ENCODE results near the gene MIB2. TPM values are rescaled to one million over a fixed set of nuclear protein-coding genes. Genes with fewer than 3 reads are reported as not detected.

MIB2 gene
- total RNA-seq, 1 experiment from 2014 or later, result 38.7 TPM

DNA sequence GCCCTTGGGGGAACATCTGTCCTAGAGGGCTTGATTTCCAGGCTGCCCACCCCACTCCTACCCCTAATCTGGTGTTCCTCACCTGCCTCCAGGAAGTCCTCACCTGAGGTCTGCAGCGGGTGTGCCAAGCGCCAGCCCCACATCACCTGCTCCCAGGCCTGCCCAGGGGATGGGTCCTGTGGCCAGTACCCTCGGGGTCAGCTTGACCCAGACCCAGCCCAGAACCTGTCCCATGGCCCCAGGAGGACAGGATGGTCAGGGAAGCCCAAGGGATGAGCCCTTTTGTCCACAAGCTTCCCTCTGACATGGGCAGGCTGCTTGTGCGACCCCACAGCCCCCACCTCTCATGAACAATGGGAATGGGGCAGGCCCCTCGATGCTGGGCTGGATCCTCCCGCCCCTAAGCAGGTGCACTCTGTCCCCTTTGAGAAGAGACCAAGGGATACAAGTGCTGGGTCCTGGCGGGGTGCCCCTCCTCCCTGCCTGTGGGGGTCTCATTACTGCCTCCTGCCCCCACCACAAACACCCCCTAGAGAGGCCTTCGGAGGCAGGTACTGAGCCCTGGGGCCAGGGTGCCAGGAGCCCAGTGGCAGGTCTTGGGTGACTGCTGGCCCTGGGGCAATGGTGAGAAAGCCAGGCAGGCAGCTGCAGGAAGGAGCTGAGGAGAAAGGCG lies 3.2 kb downstream of the MIB2 start:
- TF ChIP-seq, protein P1, sequence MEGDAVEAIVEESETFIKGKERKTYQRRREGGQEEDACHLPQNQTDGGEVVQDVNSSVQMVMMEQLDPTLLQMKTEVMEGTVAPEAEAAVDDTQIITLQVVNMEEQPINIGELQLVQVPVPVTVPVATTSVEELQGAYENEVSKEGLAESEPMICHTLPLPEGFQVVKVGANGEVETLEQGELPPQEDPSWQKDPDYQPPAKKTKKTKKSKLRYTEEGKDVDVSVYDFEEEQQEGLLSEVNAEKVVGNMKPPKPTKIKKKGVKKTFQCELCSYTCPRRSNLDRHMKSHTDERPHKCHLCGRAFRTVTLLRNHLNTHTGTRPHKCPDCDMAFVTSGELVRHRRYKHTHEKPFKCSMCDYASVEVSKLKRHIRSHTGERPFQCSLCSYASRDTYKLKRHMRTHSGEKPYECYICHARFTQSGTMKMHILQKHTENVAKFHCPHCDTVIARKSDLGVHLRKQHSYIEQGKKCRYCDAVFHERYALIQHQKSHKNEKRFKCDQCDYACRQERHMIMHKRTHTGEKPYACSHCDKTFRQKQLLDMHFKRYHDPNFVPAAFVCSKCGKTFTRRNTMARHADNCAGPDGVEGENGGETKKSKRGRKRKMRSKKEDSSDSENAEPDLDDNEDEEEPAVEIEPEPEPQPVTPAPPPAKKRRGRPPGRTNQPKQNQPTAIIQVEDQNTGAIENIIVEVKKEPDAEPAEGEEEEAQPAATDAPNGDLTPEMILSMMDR (conservative IDR thresholded peaks at IDR 0.05; ENCODE audit: low read depth, low read length), result no peak
- TF ChIP-seq EZH2 (IDR thresholded peaks at IDR 0.05; ENCODE audit: borderline replicate concordance, low read depth, low read length, poor library complexity, severe bottlenecking), result no peak

DNA sequence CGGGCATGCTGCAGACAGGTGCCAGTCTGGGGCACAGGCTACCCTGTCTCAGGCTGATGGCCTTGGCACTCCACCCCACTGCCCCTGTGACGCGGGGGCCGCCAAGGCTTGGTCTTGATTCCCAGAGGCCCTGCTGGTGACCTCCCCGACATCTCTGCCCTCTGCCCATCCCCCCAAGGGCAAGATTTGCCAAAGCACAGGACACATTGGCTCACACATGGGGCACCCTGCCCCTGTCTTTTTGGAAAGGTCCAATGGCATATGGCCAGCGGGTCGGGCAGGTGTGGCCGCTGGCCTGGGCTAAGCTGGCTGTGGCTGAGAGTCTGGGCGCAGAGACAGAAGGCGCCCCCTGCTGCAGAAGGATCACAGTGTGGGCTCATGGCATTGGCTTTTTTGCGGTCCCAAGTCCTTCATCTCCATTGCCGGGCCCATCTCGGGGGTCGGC lies 4.6 kb downstream of the MIB2 start:
- H3K36me3 ChIP-seq (ENCODE audit: insufficient read depth, low read length, poor library complexity, severe bottlenecking), result no peaks in the 10 kb centered on the region
- ChIA-PET CTCF (no interaction called here), POLR2A (ENCODE audit: low non-redundant PET) (no interaction called here)
- H3K4me3 ChIP-seq (ENCODE audit: low read depth, low read length, poor library complexity, severe bottlenecking), result no peak overlapping the region
- no peak for DNase-seq (ENCODE audit: low spot score)
- H3K27me3 ChIP-seq (replicated peaks; ENCODE audit: insufficient read depth, low read depth, low read length, poor library complexity), result no peaks in the 10 kb centered on the region
- no peaks in the 10 kb centered on the region for H3K9me3 ChIP-seq (ENCODE audit: low read depth, low read length, poor library complexity, severe bottlenecking)
- TF ChIP-seq, protein P1 (conservative IDR thresholded peaks at IDR 0.05; ENCODE audit: low read depth, low read length), result peak; percentile 38; the same call in 1 of the 2 replicates
- TF ChIP-seq EZH2 (IDR thresholded peaks at IDR 0.05; ENCODE audit: borderline replicate concordance, low read depth, low read length, poor library complexity, severe bottlenecking), result no peak
- H3K27ac ChIP-seq (ENCODE audit: low read depth, low read length, poor library complexity, severe bottlenecking), result no peak overlapping the region
- no peaks in the 10 kb centered on the region for H3K4me1 ChIP-seq (ENCODE audit: insufficient read depth, low read length, poor library complexity, severe bottlenecking)
- intact Hi-C loops (cut with micrococcal nuclease; ENCODE audit: unreplicated experiment), result no loop called here
- BruUV-seq (replicated peaks), result no TSS peak

More for the DNA sequence above, 3.2 kb downstream of the MIB2 start:
- ChIA-PET POLR2A (ENCODE audit: low non-redundant PET) (no interaction called here), CTCF (no interaction called here)
- Histone ChIP-seq H3K36me3 (ENCODE audit: insufficient read depth, low read length, poor library complexity, severe bottlenecking) (no peaks in the 10 kb centered on the region), H3K4me1 (ENCODE audit: insufficient read depth, low read length, poor library complexity, severe bottlenecking) (peaks cover 7% of the 10 kb centered on the region), H3K27ac (ENCODE audit: low read depth, low read length, poor library complexity, severe bottlenecking) (no peak overlapping the region), H3K27me3 (replicated peaks; ENCODE audit: insufficient read depth, low read depth, low read length, poor library complexity) (no peaks in the 10 kb centered on the region), H3K4me3 (ENCODE audit: low read depth, low read length, poor library complexity, severe bottlenecking) (no peak overlapping the region), H3K9me3 (ENCODE audit: low read depth, low read length, poor library complexity, severe bottlenecking) (no peaks in the 10 kb centered on the region)
- no TSS peak for BruUV-seq (replicated peaks)
- no peak for DNase-seq (ENCODE audit: low spot score)
- intact Hi-C loops (cut with micrococcal nuclease; ENCODE audit: unreplicated experiment), result no loop called here

DNA sequence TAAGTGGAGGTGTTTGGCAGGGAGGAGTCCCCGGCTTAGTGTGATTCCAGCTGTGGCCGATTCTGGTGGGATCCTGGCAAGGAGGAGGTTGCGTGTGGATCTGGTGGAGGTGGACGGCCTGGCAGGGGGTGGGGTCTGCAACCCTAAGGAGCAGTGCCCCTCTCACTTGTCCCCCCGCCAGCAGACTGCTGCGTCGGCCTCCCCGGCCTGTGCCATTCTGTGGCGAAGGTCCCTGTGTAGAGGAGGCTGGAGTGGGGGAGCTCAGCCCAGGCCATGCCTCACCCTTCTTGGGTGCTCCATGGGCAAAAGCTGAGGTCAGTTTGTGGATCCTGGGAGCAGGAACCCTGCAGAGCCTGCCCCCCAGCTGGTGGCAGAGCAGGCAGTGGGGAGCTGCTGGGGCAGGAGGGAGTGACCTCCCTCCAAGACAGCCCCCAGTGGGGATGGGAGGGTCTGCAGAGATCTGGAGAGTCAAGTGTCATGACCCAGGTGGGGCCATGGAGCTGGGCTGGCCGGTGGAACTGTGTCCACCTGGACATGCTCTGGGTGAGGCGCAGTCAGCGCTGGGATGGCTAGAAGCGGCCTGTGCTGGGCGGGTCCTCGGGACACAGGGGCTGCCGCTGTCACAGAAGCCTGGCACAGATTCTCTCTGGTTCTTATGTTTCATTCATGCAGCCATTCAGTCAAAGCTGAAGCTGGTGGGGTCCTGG lies 5.3 kb downstream of the MIB2 start:
- POLR2A ChIA-PET (ENCODE audit: low non-redundant PET), result no interaction called here
- intact Hi-C loops (cut with micrococcal nuclease; ENCODE audit: unreplicated experiment), result no loop called here
- Histone ChIP-seq H3K4me3 (ENCODE audit: low read depth, low read length, poor library complexity, severe bottlenecking) (no peak overlapping the region), H3K27me3 (replicated peaks; ENCODE audit: insufficient read depth, low read depth, low read length, poor library complexity) (no peaks in the 10 kb centered on the region), H3K4me1 (ENCODE audit: insufficient read depth, low read length, poor library complexity, severe bottlenecking) (peaks cover 3% of the 10 kb centered on the region), H3K9me3 (ENCODE audit: low read depth, low read length, poor library complexity, severe bottlenecking) (no peaks in the 10 kb centered on the region), H3K27ac (ENCODE audit: low read depth, low read length, poor library complexity, severe bottlenecking) (no peak overlapping the region), H3K36me3 (ENCODE audit: insufficient read depth, low read length, poor library complexity, severe bottlenecking) (no peaks in the 10 kb centered on the region)
- no TSS peak for BruUV-seq (replicated peaks)
- TF ChIP-seq EZH2 (IDR thresholded peaks at IDR 0.05; ENCODE audit: borderline replicate concordance, low read depth, low read length, poor library complexity, severe bottlenecking), result no peak
- TF ChIP-seq, protein P1 (conservative IDR thresholded peaks at IDR 0.05; ENCODE audit: low read depth, low read length), result no peak
- CTCF ChIA-PET, result no interaction called here
- no peak for DNase-seq (ENCODE audit: low spot score)
